Dedifferentiated amniotic fluid mesenchymal stem cell (primary cell): Measurements from ENCODE around the gene NF1.
"Not testable (repeated sequence)": the region's sequence is repeated elsewhere in the genome, so short reads cannot be mapped to it uniquely, and the experiment has no call there.

Source experiments
- DNase-seq: peaks from one replicate; pipeline ENCODE4 v3.0.0-alpha.2; 2016; ENCODE audit errors: extremely low spot score

NF1 gene

DNA sequence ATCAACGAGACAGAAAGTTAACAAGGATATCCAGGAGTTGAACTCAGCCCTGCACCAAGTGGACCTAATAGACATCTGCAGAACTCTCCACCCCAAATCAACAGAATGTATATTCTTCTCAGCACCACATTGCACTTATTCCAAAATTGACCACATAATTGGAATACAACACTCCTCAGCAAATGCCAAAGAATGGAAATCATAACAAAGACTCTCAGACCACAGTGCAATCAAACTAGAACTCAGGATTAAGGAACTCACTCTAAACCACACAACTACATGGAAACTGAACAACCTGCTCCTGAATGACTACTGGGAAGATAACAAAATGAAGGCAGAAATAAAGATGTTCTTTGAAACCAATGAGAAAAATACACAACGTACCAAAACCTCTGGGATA is 84.2 kb downstream of the NF1 start:
- not testable (repeated sequence) for DNase-seq

DNA sequence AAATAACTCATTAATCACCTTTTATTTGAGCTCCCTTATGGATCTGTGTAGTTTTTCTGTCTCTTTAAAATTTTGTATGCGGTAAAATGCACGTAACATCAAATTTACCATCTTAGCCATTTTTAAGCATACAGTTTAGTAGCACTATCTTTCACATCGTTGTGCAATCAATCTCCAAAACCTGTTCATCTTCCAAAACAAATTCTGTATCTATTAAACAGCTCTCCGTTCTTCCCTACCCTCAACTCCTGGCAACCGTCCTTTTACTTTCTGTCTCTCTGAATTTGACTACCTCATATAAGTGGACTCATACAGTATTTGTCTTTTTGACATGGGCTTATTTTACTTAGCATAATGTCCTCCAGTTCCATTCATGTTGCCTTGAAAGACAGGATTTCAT is 100.5 kb downstream of the NF1 start:
- DNase-seq, result no peak

DNA sequence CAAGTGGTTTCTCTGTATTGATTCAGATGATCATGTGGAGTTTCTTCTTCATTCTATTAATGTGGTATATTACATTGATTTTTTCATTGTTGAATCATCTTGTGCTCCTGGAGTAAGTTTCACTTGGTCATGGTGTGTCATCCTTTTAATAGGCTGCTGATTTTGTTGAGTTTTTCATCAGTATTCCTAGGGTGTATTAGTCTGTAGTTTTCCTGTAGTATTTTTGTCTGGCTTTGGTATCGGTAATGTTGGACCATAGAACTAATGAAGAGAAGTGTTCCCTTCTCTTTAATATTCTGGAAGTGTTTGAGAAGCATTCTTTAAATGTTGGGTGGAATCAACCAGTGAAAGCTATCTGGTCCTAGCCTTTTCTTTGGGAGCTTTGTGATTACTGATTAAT is 103.2 kb downstream of the NF1 start:
- DNase-seq, result no peak

DNA sequence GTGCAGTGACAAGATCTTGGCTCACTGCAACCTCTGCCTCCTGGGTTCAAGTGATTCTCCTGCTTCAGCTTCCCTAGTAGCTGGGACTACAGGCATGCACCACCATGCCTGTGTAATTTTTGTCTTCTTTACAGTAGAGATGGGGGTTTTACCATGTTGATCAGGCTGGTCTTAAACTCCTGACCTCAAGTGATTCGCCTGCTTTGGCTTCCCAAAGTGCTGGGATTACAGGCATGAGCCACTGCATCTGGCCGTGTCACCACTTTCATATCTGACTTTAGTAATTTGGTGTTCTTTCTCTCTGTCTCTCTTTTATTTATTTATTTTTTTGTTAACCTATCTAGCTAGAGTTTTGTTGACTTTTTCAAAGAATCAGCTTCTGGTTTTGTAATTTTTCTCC is 103.9 kb downstream of the NF1 start:
- not testable (repeated sequence) for DNase-seq

DNA sequence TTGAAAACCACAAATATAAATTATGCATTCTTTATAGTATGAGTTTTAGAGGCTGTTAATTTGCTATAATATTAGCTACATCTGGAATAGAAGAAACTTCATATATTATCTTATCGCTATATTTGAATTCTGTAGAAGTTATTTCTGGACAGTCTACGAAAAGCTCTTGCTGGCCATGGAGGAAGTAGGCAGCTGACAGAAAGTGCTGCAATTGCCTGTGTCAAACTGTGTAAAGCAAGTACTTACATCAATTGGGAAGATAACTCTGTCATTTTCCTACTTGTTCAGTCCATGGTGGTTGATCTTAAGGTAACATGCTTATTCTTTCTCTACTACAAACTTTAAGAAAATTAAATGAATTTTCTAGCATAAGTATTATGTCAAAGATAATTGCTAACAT is 105.5 kb downstream of the NF1 start:
- DNase-seq, result no peak

DNA sequence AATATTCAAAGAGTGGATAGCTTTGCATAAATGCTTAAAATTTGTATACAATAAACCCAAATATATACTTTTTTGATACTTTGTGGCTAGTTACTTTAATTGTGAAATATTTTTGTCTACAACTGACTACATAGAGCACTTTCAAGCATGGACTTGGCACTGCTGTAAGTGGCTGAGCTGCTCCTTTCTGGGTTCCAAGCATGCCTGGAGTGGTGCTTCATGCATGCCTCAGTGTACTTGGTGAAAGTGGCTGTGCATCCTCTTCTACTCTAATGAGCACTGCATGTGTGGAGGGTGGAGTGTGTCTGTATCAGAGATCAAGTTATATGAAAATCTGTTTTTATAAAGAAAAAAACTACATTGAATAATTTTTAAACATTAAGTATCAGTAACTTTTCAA is 108.2 kb downstream of the NF1 start:
- peak; percentile 36 for DNase-seq

DNA sequence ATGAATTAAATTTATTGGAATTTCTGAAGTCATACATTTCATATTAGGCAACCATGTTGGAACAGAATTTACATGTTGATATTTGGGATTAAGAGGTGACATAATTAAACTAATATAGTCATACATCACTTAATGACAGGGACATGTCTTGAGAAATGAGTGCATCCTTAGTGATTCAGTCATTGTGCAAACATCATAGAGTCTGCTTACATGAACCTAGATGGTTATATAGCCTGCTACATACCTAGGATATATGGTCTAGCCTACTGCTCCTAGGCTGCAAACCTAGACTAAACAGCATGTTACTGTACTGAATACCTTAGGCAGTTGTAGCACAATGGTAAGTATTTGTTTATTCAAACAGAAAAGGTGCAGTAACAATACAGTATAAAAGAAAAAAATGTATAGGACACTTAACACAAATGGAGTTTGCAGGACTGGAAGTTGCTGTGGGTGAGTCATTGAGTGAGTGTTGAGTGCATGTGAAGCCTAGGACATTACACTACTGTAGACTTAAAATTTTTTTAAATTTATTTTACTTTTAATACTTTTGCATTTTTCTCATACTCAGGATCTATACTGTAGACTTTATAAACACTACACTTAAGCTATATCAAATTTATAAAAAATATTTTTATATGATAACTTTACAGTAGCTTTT is 116.7 kb downstream of the NF1 start:
- no peak for DNase-seq

DNA sequence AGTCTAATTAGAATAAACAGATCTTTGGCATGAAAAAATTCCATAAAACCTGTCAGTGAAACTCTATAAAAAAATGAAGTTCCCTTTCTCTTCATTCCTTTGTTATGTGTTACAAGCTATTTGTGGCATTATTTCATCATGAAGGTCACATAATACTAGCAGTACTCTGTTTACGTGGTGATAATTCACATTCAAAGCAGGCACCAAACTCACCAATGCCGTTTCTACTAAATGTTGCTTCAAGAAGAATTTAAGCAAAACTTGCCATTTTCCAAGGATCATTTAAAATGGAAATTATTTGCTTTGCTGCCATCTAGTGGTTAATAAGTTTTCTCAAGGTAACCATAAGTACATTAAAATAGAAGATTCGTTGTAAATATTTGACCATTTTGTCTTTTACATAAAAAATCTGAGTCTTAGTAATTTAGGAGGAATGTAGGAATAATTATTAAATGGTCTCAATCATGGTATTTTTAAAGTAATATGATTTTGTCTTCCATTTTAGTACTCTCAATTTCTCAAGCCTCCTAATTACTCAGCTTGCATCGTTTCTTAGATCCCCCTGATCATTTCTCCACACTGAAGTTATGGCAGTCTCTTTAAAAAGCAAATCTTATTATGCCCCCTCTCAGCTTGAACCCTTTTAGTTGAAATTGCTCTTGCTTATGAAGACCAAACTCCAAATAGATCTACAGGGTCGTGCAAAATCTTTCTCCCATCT is 121.4 kb downstream of the NF1 start:
- DNase-seq, result peak; percentile 95

DNA sequence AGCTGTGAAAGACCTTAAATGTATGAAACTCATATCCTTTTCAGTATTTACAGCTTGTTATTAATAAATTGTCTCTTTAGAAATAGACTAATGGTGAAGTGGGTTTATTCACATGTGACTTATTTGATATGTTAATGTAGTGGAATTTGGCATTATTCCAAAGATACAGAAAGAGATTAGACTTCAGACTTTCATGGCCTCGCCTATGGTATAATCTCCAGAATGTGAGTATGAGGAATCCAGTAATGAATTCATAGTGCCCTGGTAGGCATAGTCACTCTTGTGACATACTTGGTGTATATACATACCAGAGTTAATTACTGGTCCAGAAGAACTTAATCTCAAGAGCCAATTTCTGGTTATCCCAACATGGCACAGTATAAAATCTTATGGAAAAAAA is 129.6 kb downstream of the NF1 start:
- no peak for DNase-seq

DNA sequence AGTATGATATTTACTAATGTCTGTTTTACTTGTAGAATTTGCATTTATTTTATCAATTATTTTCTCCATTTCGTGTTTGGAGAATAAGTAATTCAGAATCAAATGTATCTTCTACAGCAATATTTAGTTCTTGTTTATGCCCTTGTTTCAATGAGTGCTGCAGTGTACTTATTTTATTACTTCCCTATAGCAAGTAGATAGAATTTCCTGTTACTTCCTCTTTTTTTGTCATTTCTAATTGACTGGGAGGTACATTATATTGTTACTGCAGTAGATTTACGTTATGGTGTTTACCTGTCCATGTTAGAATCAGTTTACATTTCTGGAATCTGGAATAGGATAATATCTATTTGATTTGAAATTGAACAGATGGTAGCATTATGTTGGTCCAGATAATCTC is 131.1 kb downstream of the NF1 start:
- DNase-seq, result no peak

DNA sequence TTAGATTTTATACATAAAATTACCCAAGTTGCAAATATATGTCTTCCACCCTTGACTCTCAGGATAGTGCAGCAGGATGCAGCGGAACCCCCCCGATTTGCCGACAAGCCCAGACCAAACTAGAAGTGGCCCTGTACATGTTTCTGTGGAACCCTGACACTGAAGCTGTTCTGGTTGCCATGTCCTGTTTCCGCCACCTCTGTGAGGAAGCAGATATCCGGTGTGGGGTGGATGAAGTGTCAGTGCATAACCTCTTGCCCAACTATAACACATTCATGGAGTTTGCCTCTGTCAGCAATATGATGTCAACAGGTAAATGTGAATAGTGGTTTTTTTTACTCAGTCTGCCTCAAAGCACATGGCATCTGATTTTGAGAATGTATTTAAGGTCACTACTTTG is 131.6 kb downstream of the NF1 start:
- no peak for DNase-seq

DNA sequence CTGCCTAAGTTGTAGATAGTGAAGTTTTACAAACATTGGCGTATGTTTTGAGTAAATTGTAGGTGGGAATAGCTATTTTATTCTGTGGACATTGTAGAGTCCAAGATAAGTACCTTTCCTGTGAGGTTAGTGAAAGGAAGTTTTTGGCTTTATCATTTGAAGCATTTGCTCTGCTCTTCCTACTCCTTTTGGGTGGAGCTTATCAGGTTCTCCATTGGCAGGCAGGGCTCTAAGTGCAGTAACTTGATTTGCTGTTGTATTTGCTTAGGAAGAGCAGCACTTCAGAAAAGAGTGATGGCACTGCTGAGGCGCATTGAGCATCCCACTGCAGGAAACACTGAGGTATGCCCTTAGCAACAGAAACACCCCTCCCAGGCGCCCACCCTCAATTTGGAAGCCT is 132.2 kb downstream of the NF1 start:
- no peak for DNase-seq

DNA sequence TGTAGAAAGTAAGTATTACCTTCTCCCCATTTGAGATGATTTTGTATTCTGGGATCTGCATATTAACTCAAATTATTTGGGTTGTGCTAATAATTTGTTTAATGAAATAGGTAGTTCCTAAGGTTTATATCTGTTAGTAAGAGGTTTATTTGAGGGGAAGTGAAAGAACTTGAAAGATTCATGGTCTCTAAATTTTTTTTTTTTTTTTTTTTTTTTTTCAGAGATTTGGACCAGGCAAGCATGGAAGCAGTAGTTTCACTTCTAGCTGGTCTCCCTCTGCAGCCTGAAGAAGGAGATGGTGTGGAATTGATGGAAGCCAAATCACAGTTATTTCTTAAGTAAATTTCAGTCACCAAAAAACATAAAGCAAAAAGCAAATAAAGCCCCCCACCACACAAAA is 137.1 kb downstream of the NF1 start:
- no peak for DNase-seq

DNA sequence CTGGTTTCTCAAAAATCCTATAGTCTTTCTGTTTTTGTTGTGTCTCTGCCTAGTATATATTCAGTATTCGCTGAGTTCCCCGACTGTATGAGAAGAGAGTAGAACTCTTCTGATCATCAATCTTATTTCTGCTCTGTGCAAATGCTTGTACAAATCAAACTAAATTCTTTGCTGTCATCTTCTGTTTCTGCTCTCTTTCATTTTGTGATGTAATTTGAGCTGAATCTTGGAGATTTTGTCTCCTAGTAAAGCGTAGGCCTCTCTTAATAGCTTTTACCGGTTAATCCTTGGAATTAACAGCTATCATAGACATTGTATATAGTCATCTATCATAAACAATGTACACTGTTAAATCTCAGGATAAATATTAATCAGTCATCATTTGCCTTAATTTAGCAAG is 140.3 kb downstream of the NF1 start:
- DNase-seq, result no peak

DNA sequence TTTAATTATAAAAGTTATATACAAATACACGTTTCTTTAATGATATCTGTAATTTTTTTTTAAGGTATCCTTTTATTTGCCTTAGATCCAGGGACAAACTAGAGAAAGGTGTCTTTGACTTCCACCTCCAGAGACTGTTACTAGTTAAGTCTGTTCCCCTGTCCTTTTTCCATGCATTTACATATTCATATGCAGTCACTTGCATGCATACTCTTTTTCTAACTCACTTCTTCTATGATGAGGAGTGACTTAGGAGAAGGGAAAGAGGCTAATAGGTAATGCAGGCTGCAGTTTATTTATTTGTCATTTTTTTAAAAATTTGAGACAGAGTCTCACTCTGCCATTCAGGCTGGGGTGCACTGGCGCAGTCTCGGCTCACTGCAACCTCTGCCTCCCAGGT is 141.4 kb downstream of the NF1 start:
- no peak for DNase-seq

DNA sequence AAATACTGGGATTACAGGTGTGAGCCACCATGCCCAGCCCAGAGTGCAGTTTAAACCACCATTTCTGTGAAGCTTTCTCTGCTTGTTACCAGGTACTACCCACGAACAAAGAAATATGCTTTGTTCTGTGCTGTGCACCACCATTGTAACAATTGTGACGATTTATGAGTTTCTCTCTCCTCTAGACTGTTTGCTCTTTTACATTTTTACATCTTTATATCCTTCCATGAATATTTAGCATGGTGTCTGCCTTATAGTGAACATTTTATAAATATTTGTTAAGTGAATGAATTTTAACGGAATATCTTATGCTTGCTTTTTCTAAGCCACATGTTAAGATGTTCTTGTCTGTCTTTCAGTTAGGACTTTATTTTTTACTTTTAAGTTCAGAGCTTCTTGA is 141.9 kb downstream of the NF1 start:
- no peak for DNase-seq

DNA sequence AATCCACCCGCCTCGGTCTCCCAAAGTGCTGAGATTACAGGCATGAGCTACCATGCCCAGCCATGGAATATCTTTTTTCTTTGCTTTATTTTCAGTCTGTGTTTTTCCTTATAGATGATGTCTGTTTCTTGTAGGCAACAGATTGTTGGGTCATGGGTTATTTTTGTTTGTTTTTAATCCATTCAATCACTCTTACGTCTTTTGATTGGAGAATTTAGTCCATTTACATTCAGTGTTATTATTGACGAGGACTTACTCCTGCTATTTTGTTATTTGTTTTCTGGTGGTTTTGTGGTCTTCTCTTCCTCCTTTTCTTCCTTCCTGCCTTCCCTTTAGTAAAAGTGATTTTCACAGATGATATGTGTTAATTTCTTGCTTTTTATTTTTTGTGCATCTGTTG is 146.3 kb downstream of the NF1 start:
- DNase-seq, result no peak

DNA sequence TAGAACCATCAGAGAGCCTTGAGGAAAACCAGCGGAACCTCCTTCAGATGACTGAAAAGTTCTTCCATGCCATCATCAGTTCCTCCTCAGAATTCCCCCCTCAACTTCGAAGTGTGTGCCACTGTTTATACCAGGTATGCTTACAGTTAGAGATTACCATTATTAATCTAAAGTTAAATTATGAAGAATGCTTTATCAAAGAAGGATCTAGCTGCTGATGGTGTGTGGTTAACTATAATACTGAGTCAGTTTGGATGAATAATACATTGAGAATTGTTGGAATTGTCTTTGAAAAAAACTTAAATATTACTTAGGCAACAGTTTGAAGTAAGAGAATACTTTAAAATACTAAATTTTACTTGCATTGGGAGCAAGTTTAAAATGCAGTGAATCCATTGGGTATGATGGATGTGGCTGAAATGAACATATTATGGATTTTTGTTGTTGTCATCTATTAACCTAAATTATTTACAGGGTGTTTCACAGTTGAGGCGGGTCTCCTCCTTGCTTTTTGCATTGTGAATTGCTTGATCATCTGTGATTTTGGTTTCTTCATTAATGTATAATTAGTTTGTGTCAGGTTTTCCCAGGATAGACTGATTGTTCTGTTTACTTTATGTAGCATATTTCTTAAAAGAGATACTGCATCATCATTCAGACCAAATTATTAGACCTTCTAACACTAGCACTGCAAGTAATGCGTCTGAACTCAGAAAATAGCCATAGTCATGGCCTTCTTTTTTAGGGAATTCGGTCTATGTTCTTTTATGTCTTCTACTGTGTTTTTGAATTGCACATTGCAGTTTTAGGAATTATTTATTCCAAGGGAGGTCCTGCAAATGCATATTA is 154.4 kb downstream of the NF1 start:
- peak; percentile 83 for DNase-seq

DNA sequence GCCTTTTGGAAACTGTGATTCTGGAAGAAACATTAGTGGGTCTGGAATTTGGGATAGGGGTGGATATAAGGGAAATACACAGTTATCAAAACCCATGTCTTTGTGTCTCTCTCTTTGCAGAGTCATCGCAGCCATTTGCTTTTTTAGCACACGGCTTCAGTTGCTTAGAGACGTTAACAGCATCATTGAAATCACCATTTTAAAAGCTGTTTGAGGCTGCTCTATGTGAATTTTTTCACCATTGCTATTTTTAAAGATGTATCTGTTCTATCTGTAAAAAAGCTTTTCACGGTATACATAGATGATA is 155.0 kb downstream of the NF1 start:
- no peak for DNase-seq

DNA sequence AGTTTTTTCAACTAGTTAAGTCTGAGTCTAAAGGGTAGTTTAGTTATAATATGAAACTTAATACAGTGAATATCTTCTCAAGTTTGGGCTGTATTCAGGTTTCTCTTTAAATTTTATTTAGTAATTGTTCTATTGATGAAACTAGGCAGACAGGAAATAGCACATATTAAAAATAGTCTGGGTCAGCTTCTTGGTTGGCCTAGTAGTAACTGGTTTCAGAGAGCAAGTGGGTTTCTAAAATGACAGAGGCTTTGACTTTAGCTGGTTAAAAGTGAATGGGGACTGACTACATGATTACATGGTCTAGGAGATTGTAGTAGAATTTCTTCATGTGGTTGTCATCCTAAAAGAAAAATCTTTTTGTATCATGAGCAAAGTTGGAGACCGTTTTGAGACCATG is 155.5 kb downstream of the NF1 start:
- no peak for DNase-seq

DNA sequence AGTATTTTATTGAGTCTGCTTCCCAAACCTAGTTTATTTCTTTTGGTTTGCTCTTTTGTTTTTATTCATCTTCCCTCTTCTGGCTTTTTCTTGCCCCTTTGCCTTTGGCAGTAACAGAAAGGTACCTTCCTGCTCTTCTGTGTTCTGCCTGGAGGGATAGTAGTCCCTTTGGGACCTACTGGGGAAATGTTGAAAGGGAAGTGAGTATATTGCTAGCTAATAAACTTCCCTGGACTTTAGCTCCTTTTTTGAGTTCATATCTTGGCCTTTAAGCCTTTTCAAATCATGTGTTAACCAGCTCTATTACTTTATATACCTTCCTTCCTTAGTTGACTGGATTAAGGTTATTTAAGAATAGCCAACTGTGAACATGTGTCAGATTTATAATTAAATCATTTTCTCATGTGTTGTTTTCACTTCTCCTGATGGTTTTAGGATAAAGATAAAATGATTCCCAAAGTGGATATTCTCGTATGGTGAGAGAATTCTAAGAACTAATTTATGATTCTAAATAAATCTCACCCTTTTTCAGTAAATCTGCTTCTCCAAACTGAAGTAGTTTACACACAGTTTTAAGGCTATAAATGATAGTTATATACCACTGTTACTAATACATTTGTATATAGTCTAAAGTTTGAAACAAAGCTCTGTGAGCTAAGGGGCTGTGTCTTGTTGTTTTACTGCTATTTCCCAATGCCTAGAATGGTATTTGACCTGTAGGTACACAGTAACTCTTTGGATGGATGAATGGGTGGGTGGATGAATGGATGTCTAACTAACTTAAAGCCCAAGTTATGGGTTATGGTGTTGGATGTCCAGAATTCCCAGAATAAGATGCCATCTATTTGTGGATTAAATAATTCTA is 156.6 kb downstream of the NF1 start:
- no peak for DNase-seq

DNA sequence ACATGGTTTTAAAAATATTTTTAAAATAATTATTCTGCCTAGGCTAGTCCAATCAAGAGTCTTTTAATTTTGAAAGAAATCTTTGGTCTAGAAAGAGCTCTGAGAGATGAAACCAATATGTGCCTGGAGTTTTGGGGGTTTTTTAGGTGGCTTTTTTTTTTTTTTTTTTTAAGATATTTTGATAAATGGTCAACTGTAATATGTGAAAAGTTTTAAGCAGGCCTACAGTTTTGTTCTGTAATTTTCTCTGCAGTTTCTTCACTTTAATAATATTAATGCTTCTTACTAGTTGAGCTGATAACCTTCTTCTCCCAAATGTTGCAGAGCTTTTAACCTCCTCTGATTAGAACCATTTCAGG is 157.2 kb downstream of the NF1 start:
- DNase-seq, result no peak
